ENCODE results near the gene POMGNT2.

POMGNT2 gene

GRCh38 chr3:43126536-43126935, 20.7 kb upstream of the POMGNT2 start:
- no peak for TF ChIP-seq CTCF (IDR thresholded peaks at IDR 0.05; ENCODE audit: low read depth, low read length)
- no peak overlapping the region for H3K4me3 ChIP-seq (ENCODE audit: low read depth, low read length)

- no peak for TF ChIP-seq CTCF (IDR thresholded peaks at IDR 0.05; ENCODE audit: low read depth, low read length)
- no peak overlapping the region for H3K4me3 ChIP-seq (ENCODE audit: low read depth, low read length)
Measured at GRCh38 chr3:43123895-43124294, 18.0 kb upstream of the POMGNT2 start.

DNA sequence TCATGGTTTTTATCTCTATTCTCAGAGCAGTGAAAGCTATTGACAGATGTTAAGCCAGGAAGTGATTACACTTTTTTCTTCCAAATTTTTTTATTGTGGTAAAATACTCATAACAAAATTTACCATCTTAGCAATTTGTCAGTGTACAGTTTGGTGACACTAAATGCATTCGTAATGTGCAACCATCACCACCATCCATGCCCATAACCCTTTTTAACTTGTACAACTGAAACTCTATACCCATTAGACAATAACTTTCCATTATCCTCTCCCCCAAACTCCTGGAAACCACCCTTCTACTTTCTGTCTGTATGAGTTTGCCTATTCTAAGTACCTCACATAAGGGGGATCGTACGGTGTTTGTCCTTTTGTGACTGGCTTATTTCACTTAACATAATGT, 15.1 kb upstream of the POMGNT2 start:
- TF ChIP-seq CTCF (IDR thresholded peaks at IDR 0.05; ENCODE audit: low read depth, low read length) = no peak
- H3K4me3 ChIP-seq (ENCODE audit: low read depth, low read length) = no peak overlapping the region

DNA sequence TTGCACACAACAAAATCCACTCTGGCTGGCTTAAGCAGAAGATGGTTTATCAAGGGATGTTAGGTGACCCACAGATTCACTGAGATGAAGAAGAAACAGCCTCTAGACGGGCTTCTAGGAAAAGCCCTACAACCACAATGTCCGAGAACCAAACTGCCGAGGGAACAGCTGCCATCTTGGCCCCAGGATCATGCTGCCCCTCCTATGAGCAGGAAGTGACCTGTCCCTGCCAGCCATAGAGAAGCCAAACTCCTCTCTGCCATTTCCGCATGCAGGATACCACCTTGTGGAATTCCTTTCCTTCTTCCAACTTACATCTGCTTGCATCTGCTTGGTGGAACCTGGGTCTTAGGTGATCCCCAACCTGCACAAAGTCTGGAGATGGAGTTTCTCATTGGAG, 11.4 kb upstream of the POMGNT2 start:
- TF ChIP-seq CTCF (IDR thresholded peaks at IDR 0.05; ENCODE audit: low read depth, low read length) = no peak
- H3K4me3 ChIP-seq (ENCODE audit: low read depth, low read length) = no peak overlapping the region

- no peak overlapping the region for H3K4me3 ChIP-seq (ENCODE audit: low read depth, low read length)
- no peak for TF ChIP-seq CTCF (IDR thresholded peaks at IDR 0.05; ENCODE audit: low read depth, low read length)
Measured at GRCh38 chr3:43113671-43114070, 7.8 kb upstream of the POMGNT2 start.

DNA sequence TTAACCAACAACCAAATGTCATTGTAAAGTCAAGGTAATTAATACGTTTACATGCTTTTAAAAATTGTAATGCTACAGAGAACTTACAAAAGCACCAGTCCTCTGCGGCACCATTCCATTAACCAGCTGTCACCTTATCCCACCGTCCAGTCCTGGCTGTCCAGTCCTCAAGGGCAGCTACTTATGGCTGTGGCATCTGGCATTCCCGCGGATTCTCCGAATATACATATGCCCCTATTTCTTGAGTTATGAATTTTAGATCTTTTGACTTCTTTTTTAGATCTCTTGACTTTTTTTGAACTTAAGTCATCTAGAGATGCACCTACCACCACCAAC, 382 bp upstream of the POMGNT2 start:
- H3K4me3 ChIP-seq (ENCODE audit: low read depth, low read length) = peak overlapping the region; percentile 74
- TF ChIP-seq CTCF (IDR thresholded peaks at IDR 0.05; ENCODE audit: low read depth, low read length) = no peak

- no peak for TF ChIP-seq CTCF (IDR thresholded peaks at IDR 0.05; ENCODE audit: low read depth, low read length)
- H3K4me3 ChIP-seq (ENCODE audit: low read depth, low read length) = peak overlapping the region; percentile 74; the same call in 1 of the 2 replicates
Measured at GRCh38 chr3:43104660-43105595, 951 bp downstream of the POMGNT2 start.
